NCI-H2029 treated with DMSO at 0.1 percent for 48 hours (cell line): ENCODE results near the gene THOC5.

Source experiments
- DNase-seq: peaks from one replicate; lab custom pipeline; 2025; lab: John Stamatoyannopoulos, UW

The THOC5 gene

GRCh38 chr22:29476116-29476515, 77.4 kb downstream of the THOC5 start:
- DNase-seq: no peak

GRCh38 chr22:29475550-29475949, 78.0 kb downstream of the THOC5 start:
- no peak for DNase-seq

GRCh38 chr22:29473001-29473400, 80.6 kb downstream of the THOC5 start:
- DNase-seq: no peak

- no peak for DNase-seq
Measured at GRCh38 chr22:29470159-29470855, 83.2 kb downstream of the THOC5 start.

- no peak for DNase-seq
Measured at GRCh38 chr22:29469755-29470154, 83.8 kb downstream of the THOC5 start.

GRCh38 chr22:29464581-29464980, 89.0 kb downstream of the THOC5 start:
- no peak for DNase-seq

- no peak for DNase-seq
Measured at GRCh38 chr22:29463629-29464028, 89.9 kb downstream of the THOC5 start.

GRCh38 chr22:29461263-29461662, 92.3 kb downstream of the THOC5 start:
- DNase-seq: no peak

- no peak for DNase-seq
Measured at GRCh38 chr22:29459773-29460172, 93.8 kb downstream of the THOC5 start.

- no peak for DNase-seq
Measured at GRCh38 chr22:29458551-29458950, 95.0 kb downstream of the THOC5 start.

- DNase-seq: no peak
Measured at GRCh38 chr22:29457730-29458129, 95.8 kb downstream of the THOC5 start.

- DNase-seq: no peak
Measured at GRCh38 chr22:29456211-29456671, 97.3 kb downstream of the THOC5 start.
